DOHH2 (cell line): Measurements from ENCODE around the gene CFAP46.
"Not testable (repeated sequence)": the region's sequence is repeated elsewhere in the genome, so short reads cannot be mapped to it uniquely, and the experiment has no call there.

Source experiments
- H3F3A ChIP-seq: fragments of 200-600 bp; sonication (generic), shearing (Covaris generic); 2 replicates; pipeline ENCODE4 v1.6.0; 2016; ENCODE audit warnings: antibody characterized with exemption, mild to moderate bottlenecking; ENCODE audit not compliant: control insufficient read depth, insufficient read depth
- H3K27ac ChIP-seq: fragments of 200-600 bp; sonication (generic); 2 replicates; pipeline ENCODE4 v1.5.1; 2014; ENCODE audit warnings: low read depth, mild to moderate bottlenecking, low read length, moderate library complexity
- H3K27me3 ChIP-seq: fragments of 200-600 bp; sonication (generic); 2 replicates; pipeline ENCODE4 v1.6.1; 2014; ENCODE audit warnings: mild to moderate bottlenecking, low read length, mixed read lengths; ENCODE audit not compliant: control insufficient read depth
- H3K36me3 ChIP-seq: fragments of 200-600 bp; sonication (generic); 2 replicates; pipeline ENCODE4 v1.6.1; 2014; ENCODE audit warnings: mild to moderate bottlenecking, low read length, moderate library complexity, mixed read lengths; ENCODE audit not compliant: control insufficient read depth
- H3K4me1 ChIP-seq: fragments of 200-600 bp; sonication (generic); 2 replicates; pipeline ENCODE4 v1.6.1; 2014; ENCODE audit warnings: mild to moderate bottlenecking, low read length, mixed read lengths; ENCODE audit not compliant: control insufficient read depth
- H3K4me2 ChIP-seq: fragments of 200-600 bp; sonication (generic); 2 replicates; pipeline ENCODE4 v1.6.0; 2014; ENCODE audit warnings: mild to moderate bottlenecking, low read length, moderate library complexity
- H3K4me3 ChIP-seq: fragments of 200-600 bp; sonication (generic); 2 replicates; pipeline ENCODE4 v1.5.1; 2014; ENCODE audit warnings: mild to moderate bottlenecking, low read length, mixed read lengths
- H3K79me2 ChIP-seq: fragments of 200-600 bp; sonication (generic); 2 replicates; pipeline ENCODE4 v1.6.1; 2014; ENCODE audit warnings: mild to moderate bottlenecking, low read length, mixed read lengths; ENCODE audit not compliant: control insufficient read depth
- H3K9me2 ChIP-seq: fragments of 200-600 bp; sonication (generic); replicated peaks from 2 replicates; pipeline ENCODE4 v1.6.1; 2014; ENCODE audit warnings: mild to moderate bottlenecking, low read length, mixed read lengths; ENCODE audit not compliant: control insufficient read depth
- H3K9me3 ChIP-seq: fragments of 200-600 bp; sonication (generic); 2 replicates; pipeline ENCODE4 v1.6.1; 2014; ENCODE audit warnings: antibody characterized with exemption, low read length, mixed read lengths; ENCODE audit not compliant: control insufficient read depth, insufficient read depth
- H4K20me1 ChIP-seq: fragments of 200-600 bp; sonication (generic); 2 replicates; pipeline ENCODE4 v1.6.0; 2014; ENCODE audit warnings: low read depth, mild to moderate bottlenecking, antibody characterized with exemption, low read length, moderate library complexity; ENCODE audit not compliant: control insufficient read depth, insufficient read depth
- CTCF ChIP-seq: fragments of 200-600 bp; sonication (generic); IDR thresholded peaks from one replicate; pipeline ENCODE4 v1.5.1; 2014; ENCODE audit warnings: antibody characterized with exemption, mild to moderate bottlenecking, low read depth, low read length; ENCODE audit not compliant: poor library complexity, severe bottlenecking
- EZH2phosphoT487 ChIP-seq: fragments of 200-600 bp; sonication (generic); IDR thresholded peaks from 2 replicates; pipeline ENCODE4 v1.6.1; 2017; ENCODE audit warnings: borderline replicate concordance, mild to moderate bottlenecking, antibody characterized with exemption, low read length, moderate library complexity, mixed read lengths

The CFAP46 gene

GRCh38 chr10:132793871-132794849, 148.2 kb downstream of the CFAP46 start:
- H3K9me3 ChIP-seq = peaks cover 26% of the 10 kb centered on the region; the same call in 1 of the 2 replicates
- no peaks in the 10 kb centered on the region for H3K79me2 ChIP-seq
- no peaks in the 10 kb centered on the region for H3K27me3 ChIP-seq
- no peak overlapping the region for H3K4me2 ChIP-seq
- no peaks in the 10 kb centered on the region for H3K36me3 ChIP-seq
- no peak overlapping the region for H3K4me3 ChIP-seq
- no peaks in the 10 kb centered on the region for H4K20me1 ChIP-seq
- H3K27ac ChIP-seq = no peak overlapping the region
- H3K4me1 ChIP-seq = no peaks in the 10 kb centered on the region
- no peaks in the 10 kb centered on the region for H3F3A ChIP-seq
- no peak for TF ChIP-seq CTCF
- H3K9me2 ChIP-seq = no peaks in the 10 kb centered on the region

GRCh38 chr10:132793213-132793612, 149.2 kb downstream of the CFAP46 start:
- H3K4me1 ChIP-seq = no peaks in the 10 kb centered on the region
- H3K27me3 ChIP-seq = no peaks in the 10 kb centered on the region
- no peaks in the 10 kb centered on the region for H3K9me2 ChIP-seq
- no peaks in the 10 kb centered on the region for H3K36me3 ChIP-seq
- no peak overlapping the region for H3K4me3 ChIP-seq
- no peak overlapping the region for H3K27ac ChIP-seq
- TF ChIP-seq CTCF (no peak), EZH2phosphoT487 (no peak)
- no peak overlapping the region for H3K4me2 ChIP-seq
- peaks cover 30% of the 10 kb centered on the region; the same call in 1 of the 2 replicates for H3K9me3 ChIP-seq
- H4K20me1 ChIP-seq = no peaks in the 10 kb centered on the region
- H3K79me2 ChIP-seq = no peaks in the 10 kb centered on the region
- H3F3A ChIP-seq = no peaks in the 10 kb centered on the region

- no peak overlapping the region for H3K4me3 ChIP-seq
- no peak overlapping the region for H3K27ac ChIP-seq
- TF ChIP-seq CTCF (no peak), EZH2phosphoT487 (no peak)
- H3K9me3 ChIP-seq = peaks cover 30% of the 10 kb centered on the region; the same call in 1 of the 2 replicates
- no peaks in the 10 kb centered on the region for H3K27me3 ChIP-seq
- no peak overlapping the region for H3K4me2 ChIP-seq
- H3K4me1 ChIP-seq = no peaks in the 10 kb centered on the region
- no peaks in the 10 kb centered on the region for H3F3A ChIP-seq
- no peaks in the 10 kb centered on the region for H3K79me2 ChIP-seq
- no peaks in the 10 kb centered on the region for H3K9me2 ChIP-seq
- H4K20me1 ChIP-seq = no peaks in the 10 kb centered on the region
- H3K36me3 ChIP-seq = no peaks in the 10 kb centered on the region
Observed at GRCh38 chr10:132792796-132793195, 149.6 kb downstream of the CFAP46 start.

- H3K4me2 ChIP-seq, H3K79me2 ChIP-seq, H3K36me3 ChIP-seq, H4K20me1 ChIP-seq, H3K27me3 ChIP-seq, H3K4me1 ChIP-seq, H3F3A ChIP-seq, H3K27ac ChIP-seq, H3K4me3 ChIP-seq, H3K9me2 ChIP-seq: not testable (repeated sequence)
- peaks cover 30% of the 10 kb centered on the region; the same call in 1 of the 2 replicates for H3K9me3 ChIP-seq
Observed at GRCh38 chr10:132792099-132792498, 150.3 kb downstream of the CFAP46 start.
